Measurements from ENCODE around the gene TNNT3. TPM values are rescaled to one million over a fixed set of nuclear protein-coding genes. Genes with fewer than 3 reads are reported as not detected.

Gene TNNT3
- polyA plus RNA-seq, 3 donors from 2014 or later = not detected

DNA sequence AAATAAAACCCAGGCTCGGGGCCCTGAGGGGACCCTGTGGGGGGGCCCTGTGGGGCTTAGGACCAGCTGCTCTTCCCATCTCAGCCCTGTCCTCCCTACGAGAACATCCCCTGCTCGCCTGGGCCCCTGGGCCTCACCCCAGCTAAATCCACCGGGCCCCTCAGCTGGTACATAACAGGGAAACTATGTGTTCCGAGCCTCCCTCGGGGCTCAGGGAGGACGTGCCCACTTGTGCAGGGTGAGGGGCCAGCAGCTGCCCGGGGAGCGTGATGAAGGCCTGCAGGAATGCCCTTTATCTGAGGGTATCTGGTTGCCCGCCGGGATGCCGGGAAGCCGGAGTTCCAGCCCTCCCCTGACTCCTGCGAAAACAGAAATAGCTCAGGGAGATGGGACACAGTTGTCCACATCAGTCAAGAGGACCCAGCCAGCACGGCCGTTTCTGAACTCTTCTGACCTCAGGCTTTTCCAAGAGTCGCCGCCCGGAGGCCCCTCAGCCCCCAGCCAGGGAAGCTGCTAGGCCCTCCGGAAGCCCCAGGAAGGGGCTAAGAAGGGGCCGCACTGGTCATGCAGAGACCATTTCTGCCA, 48.2 kb downstream of the TNNT3 start:
- Mint-ChIP-seq H3K4me3 (no peak overlapping the region), H3K4me1 (no peaks in the 10 kb centered on the region), H3K9me3 (no peaks in the 10 kb centered on the region), H3K27me3 (ENCODE audit: low read depth in 3 of 3) (no peaks in the 10 kb centered on the region), H3K27ac (no peak overlapping the region), H3K36me3 (no peaks in the 10 kb centered on the region)
- DNase-seq = no peak

GRCh38 chr11:1968454-1969002, 49.0 kb downstream of the TNNT3 start:
- Mint-ChIP-seq H3K4me1 (no peaks in the 10 kb centered on the region), H3K4me3 (no peak overlapping the region), H3K9me3 (no peaks in the 10 kb centered on the region), H3K36me3 (no peaks in the 10 kb centered on the region), H3K27ac (no peak overlapping the region), H3K27me3 (ENCODE audit: low read depth in 3 of 3) (no peaks in the 10 kb centered on the region)
- no peak for DNase-seq

DNA sequence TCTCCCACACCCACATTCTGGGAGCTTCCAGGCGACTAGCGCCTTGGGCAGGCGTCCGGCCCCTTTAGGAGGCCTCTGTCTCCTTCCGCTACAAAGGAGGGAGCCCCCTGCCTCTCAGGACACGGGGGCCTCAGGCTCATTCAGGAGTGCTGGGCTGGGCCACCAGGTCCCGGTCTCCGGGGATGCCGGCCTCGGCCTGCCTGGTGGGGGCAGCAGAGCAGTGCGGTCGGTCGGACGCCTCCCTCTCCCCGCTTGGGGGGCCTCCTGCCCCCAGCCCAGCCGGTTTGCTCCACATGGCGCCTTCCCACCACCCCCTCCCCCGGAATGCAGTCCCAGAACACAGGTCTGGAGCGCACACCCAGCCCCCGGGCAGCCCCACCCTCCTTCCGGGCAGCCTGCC, 49.5 kb downstream of the TNNT3 start:
- Mint-ChIP-seq H3K36me3 (no peaks in the 10 kb centered on the region), H3K4me1 (no peaks in the 10 kb centered on the region), H3K4me3 (no peak overlapping the region), H3K27ac (no peak overlapping the region), H3K27me3 (ENCODE audit: low read depth in 3 of 3) (no peaks in the 10 kb centered on the region), H3K9me3 (no peaks in the 10 kb centered on the region)
- DNase-seq = no peak

GRCh38 chr11:1969776-1970175, 50.3 kb downstream of the TNNT3 start:
- Mint-ChIP-seq H3K9me3 (no peaks in the 10 kb centered on the region), H3K27ac (no peak overlapping the region), H3K4me1 (no peaks in the 10 kb centered on the region), H3K27me3 (ENCODE audit: low read depth in 3 of 3) (no peaks in the 10 kb centered on the region), H3K4me3 (no peak overlapping the region), H3K36me3 (no peaks in the 10 kb centered on the region)
- no peak for DNase-seq

- H3K27me3 Mint-ChIP-seq (ENCODE audit: low read depth in 3 of 3) = no peaks in the 10 kb centered on the region
- H3K9me3 Mint-ChIP-seq = no peaks in the 10 kb centered on the region
- no peak for DNase-seq
- no peaks in the 10 kb centered on the region for H3K4me1 Mint-ChIP-seq
- H3K4me3 Mint-ChIP-seq = no peak overlapping the region
- no peak overlapping the region for H3K27ac Mint-ChIP-seq
- no peaks in the 10 kb centered on the region for H3K36me3 Mint-ChIP-seq
Observed at GRCh38 chr11:1970956-1971355, 51.5 kb downstream of the TNNT3 start.

- DNase-seq = no peak
- H3K27ac Mint-ChIP-seq = no peak overlapping the region
- H3K36me3 Mint-ChIP-seq = no peaks in the 10 kb centered on the region
- no peaks in the 10 kb centered on the region for H3K9me3 Mint-ChIP-seq
- no peak overlapping the region for H3K4me3 Mint-ChIP-seq
- no peaks in the 10 kb centered on the region for H3K4me1 Mint-ChIP-seq
- no peaks in the 10 kb centered on the region for H3K27me3 Mint-ChIP-seq (ENCODE audit: low read depth in 3 of 3)
Observed at GRCh38 chr11:1975185-1975584, 55.7 kb downstream of the TNNT3 start.

- Mint-ChIP-seq H3K27me3 (ENCODE audit: low read depth in 3 of 3) (no peaks in the 10 kb centered on the region), H3K4me1 (no peaks in the 10 kb centered on the region), H3K36me3 (no peaks in the 10 kb centered on the region), H3K27ac (no peak overlapping the region), H3K9me3 (no peaks in the 10 kb centered on the region), H3K4me3 (no peak overlapping the region)
- DNase-seq = no peak
Observed at GRCh38 chr11:1978720-1979473, 59.4 kb downstream of the TNNT3 start.

- Mint-ChIP-seq H3K4me1 (no peaks in the 10 kb centered on the region), H3K4me3 (no peak overlapping the region), H3K9me3 (no peaks in the 10 kb centered on the region), H3K27ac (no peak overlapping the region), H3K27me3 (ENCODE audit: low read depth in 3 of 3) (no peaks in the 10 kb centered on the region), H3K36me3 (no peaks in the 10 kb centered on the region)
- no peak for DNase-seq
Observed at GRCh38 chr11:1979607-1980006, 60.1 kb downstream of the TNNT3 start.

DNA sequence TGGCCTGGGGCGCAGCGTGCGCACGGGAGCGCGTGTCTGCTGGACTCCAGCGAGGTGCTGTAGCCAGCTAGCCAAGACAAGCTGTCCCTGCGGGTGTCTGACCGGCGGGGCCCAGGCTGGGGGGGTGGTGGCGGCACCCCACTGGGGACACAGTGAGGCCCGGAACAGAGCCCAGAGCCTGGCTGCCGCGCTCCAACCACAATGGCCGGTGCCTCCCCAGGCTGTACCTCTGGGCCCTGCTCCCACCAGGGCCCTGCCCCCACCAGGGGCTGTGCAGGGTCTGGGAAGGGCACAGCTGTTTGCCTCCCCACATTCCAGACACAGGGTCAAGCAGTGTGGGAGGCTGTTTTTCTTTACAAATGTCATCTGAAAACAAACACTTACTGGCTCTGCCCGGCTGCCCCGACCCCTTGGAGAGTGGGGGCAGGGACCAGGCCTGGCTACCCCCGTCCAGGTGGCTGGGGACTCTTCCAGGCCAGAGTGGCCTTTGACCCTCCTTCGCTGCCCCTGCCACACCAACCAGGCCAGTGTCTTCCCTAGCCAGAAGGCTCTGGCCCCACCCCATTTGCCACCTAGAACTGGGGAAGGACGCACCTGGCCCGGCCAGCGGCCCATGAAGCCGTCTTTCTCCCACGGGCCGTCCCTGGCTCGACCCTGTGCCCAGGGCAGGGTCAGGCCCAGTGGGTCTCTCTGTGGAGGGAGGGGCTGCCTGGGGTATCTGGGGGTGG, 63.5 kb downstream of the TNNT3 start:
- Mint-ChIP-seq H3K27me3 (ENCODE audit: low read depth in 3 of 3) (no peaks in the 10 kb centered on the region), H3K27ac (no peak overlapping the region), H3K9me3 (no peaks in the 10 kb centered on the region), H3K36me3 (no peaks in the 10 kb centered on the region), H3K4me3 (no peak overlapping the region), H3K4me1 (no peaks in the 10 kb centered on the region)
- DNase-seq = no peak

- Mint-ChIP-seq H3K9me3 (no peaks in the 10 kb centered on the region), H3K36me3 (no peaks in the 10 kb centered on the region), H3K27ac (no peak overlapping the region), H3K4me1 (no peaks in the 10 kb centered on the region), H3K27me3 (ENCODE audit: low read depth in 3 of 3) (no peaks in the 10 kb centered on the region), H3K4me3 (no peak overlapping the region)
- no peak for DNase-seq
Observed at GRCh38 chr11:1983601-1983961, 64.1 kb downstream of the TNNT3 start.

- Mint-ChIP-seq H3K27me3 (ENCODE audit: low read depth in 3 of 3) (no peaks in the 10 kb centered on the region), H3K36me3 (no peaks in the 10 kb centered on the region), H3K4me1 (no peaks in the 10 kb centered on the region), H3K4me3 (no peak overlapping the region), H3K27ac (no peak overlapping the region), H3K9me3 (no peaks in the 10 kb centered on the region)
- DNase-seq = no peak
Observed at GRCh38 chr11:1987024-1987423, 67.5 kb downstream of the TNNT3 start.

GRCh38 chr11:1988174-1988573, 68.7 kb downstream of the TNNT3 start:
- H3K27ac Mint-ChIP-seq = no peak overlapping the region
- H3K4me3 Mint-ChIP-seq = no peak overlapping the region
- H3K9me3 Mint-ChIP-seq = no peaks in the 10 kb centered on the region
- no peaks in the 10 kb centered on the region for H3K27me3 Mint-ChIP-seq (ENCODE audit: low read depth in 3 of 3)
- DNase-seq = no peak
- H3K4me1 Mint-ChIP-seq = no peaks in the 10 kb centered on the region
- H3K36me3 Mint-ChIP-seq = no peaks in the 10 kb centered on the region
